GM19043 (cell line): ENCODE results near the gene MRPL4.
"Not testable (repeated sequence)": the region's sequence is repeated elsewhere in the genome, so short reads cannot be mapped to it uniquely, and the experiment has no call there.

Source experiments
- ATAC-seq: cut with Tn5 transposase; IDR thresholded peaks from one replicate; pipeline ENCODE4 v1.9.1; 2021; ENCODE audit warnings: low read depth; ENCODE audit not compliant: unreplicated experiment

Gene MRPL4

GRCh38 chr19:10259162-10259905 lies 7.3 kb downstream of the MRPL4 start:
- no peak for ATAC-seq

DNA sequence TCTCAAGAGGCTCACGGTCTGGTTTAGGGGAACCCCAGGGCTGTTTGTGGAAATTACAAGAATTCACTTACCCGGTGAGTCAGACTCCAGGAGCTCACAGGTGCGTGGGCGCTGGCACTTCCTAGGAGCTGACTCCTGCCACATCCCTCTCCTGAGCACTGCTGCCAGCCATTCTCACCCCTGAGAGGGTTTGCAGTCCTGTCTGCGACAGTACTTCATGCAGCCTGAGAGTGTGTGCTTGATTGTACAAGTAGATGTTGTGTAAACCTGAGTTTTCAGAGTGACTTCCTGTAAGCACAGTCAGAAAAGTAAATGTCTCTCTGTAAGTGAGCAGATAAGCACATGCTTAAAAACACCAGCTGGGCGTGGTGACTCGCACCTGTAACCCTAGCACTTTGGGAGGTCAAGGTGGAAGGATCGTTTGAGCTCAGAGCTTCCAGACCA lies 8.1 kb downstream of the MRPL4 start:
- ATAC-seq, result no peak

GRCh38 chr19:10262771-10263170 lies 10.8 kb downstream of the MRPL4 start:
- no peak for ATAC-seq

GRCh38 chr19:10266706-10267105 lies 14.7 kb downstream of the MRPL4 start:
- ATAC-seq, result no peak

GRCh38 chr19:10268071-10268470 lies 16.1 kb downstream of the MRPL4 start:
- ATAC-seq, result no peak

- ATAC-seq, result no peak
These were observed 17.5 kb downstream of the MRPL4 start for GRCh38 chr19:10269333-10270179.

DNA sequence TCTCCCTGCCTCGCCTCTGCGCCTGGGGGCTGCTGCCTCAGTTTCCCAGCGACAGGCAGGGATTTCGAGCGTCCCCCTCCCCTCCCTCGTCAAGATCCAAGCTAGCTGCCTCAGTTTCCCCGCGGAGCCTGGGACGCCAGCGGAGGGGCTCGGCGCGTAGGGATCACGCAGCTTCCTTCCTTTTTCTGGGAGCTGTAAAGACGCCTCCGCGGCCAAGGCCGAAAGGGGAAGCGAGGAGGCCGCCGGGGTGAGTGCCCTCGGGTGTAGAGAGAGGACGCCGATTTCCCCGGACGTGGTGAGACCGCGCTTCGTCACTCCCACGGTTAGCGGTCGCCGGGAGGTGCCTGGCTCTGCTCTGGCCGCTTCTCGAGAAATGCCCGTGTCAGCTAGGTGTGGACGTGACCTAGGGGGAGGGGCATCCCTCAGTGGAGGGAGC lies 18.2 kb downstream of the MRPL4 start:
- no peak for ATAC-seq

GRCh38 chr19:10270616-10271394 lies 18.8 kb downstream of the MRPL4 start, which contains the start of gene ICAM1:
TSS of gene ICAM1 (plus strand) at chr19:10271120. CDS start at chr19:10271160, 40 bp downstream.
- ATAC-seq, result peak; percentile 44

- ATAC-seq, result no peak
These were observed 19.6 kb downstream of the MRPL4 start for GRCh38 chr19:10271543-10272086.

DNA sequence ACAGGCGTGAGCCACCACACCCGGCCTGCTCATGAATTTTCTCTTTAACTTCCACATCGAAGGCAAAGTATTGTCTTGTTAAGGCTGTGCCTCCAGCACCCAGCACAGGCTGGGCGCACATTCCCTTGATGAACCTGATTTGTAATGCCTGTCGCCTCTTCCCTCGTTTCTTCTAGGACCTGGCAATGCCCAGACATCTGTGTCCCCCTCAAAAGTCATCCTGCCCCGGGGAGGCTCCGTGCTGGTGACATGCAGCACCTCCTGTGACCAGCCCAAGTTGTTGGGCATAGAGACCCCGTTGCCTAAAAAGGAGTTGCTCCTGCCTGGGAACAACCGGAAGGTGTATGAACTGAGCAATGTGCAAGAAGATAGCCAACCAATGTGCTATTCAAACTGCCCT lies 22.6 kb downstream of the MRPL4 start:
- no peak for ATAC-seq

DNA sequence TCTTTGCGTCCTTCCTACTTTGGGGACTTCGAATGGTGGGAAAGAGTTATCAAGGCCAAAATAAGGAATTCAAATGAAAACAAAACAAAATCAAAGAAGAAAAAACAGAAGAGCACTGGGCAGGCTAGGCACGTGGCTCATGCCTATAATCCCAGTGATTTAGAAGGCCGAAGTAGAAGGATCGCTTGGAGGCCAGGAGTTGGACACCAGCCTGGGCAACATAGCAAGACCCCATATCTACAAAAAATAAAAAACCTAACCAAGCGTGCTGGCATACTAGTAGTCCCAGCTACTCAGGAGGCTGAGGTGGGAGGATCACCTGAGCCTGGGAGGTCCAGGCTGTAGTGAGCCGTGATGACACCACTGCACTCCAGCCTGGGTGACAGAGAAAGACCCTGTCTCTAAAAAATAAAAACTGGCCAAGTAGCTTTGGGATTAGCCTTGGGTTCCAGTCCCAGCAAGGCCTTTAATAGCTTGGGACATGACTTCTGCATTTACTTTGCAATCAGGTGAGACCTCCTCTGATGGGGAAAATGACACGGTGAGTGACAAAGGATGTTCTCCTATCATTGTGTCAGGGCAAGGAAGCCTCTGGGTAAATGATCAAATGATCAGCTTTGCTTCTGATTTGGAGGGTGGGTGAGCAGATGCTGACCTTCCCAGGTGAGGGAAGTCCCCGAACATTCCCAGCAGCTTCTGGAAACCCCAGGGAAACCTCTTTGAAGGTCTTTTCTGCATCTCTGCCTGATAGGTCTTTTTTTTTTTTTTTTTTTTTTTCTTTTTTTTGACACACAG lies 26.0 kb downstream of the MRPL4 start:
- no peak for ATAC-seq

- ATAC-seq, result no peak
These were observed 26.9 kb downstream of the MRPL4 start for GRCh38 chr19:10278935-10279334.

DNA sequence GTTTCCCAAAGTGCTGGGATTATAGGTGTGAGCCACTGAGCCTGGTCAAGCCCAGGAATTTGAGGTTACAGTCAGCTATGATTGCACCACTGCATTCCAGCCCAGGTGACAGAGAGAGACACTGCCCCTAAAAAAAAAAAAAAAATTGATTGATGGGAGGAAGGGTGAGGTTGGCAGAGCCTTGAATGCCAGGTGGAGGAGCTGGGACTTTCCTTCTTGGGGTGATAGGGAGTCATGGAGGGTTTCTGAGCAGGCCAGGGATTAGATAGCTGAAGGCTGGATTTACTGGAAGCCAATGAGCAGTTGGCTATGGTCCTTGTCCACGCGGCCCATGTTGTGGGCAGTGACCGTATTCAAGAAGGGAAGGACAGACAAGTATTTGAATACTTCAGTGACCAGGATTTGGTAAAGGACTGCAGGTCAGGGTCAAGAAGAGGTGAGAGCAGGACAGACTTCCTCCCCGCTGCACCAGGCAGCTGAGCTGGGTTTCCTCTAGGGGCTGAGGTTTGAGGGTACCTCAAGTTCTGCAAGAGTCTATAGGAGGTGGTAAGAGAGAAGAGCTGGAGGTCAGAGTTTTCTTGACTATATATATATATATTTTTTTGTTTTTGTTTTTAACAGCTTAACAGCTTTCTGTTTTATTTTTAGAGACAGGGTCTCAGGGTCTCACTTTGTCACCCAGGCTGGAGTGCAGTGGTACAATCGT lies 27.9 kb downstream of the MRPL4 start:
- no peak for ATAC-seq

- not testable (repeated sequence) for ATAC-seq
These were observed 30.0 kb downstream of the MRPL4 start for GRCh38 chr19:10282043-10282442.

DNA sequence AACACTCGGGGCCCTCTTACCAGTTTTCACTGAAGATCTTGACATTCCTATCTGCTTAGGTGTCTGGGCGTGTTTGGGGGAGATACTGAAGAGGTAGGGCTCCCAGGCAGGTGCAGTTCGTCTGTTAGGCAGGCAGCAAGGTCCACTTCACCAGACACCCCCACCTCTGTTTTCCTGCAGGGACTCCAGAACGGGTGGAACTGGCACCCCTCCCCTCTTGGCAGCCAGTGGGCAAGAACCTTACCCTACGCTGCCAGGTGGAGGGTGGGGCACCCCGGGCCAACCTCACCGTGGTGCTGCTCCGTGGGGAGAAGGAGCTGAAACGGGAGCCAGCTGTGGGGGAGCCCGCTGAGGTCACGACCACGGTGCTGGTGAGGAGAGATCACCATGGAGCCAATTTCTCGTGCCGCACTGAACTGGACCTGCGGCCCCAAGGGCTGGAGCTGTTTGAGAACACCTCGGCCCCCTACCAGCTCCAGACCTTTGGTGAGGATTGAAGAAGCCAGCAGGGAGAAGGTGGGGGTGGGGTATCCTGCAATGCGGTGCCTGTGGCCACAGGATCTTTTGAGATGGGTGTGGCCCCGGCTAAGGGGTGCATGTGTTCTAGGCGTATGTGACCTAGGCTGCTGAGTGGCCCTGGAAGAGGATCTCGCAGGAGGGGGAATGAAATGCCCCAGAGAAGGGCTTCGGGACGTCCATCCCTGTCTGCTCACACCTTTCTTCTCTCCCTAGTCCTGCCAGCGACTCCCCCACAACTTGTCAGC lies 31.5 kb downstream of the MRPL4 start:
- ATAC-seq, result no peak

GRCh38 chr19:10284065-10284959 lies 32.3 kb downstream of the MRPL4 start:
- ATAC-seq, result no peak

GRCh38 chr19:10284960-10285278 lies 32.9 kb downstream of the MRPL4 start:
- ATAC-seq, result no peak

DNA sequence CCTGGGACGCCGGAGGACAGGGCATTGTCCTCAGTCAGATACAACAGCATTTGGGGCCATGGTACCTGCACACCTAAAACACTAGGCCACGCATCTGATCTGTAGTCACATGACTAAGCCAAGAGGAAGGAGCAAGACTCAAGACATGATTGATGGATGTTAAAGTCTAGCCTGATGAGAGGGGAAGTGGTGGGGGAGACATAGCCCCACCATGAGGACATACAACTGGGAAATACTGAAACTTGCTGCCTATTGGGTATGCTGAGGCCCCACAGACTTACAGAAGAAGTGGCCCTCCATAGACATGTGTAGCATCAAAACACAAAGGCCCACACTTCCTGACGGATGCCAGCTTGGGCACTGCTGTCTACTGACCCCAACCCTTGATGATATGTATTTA lies 33.4 kb downstream of the MRPL4 start:
- no peak for ATAC-seq
